ENCODE data around the gene AP1M1. TPM values are rescaled to one million over a fixed set of nuclear protein-coding genes. Genes with fewer than 3 reads are reported as not detected.
"Not testable (repeated sequence)": the region's sequence is repeated elsewhere in the genome, so short reads cannot be mapped to it uniquely, and the experiment has no call there.

The AP1M1 gene
- polyA plus RNA-seq, 4 donors, result 29.7 to 97.8 (median 58.0) TPM

DNA sequence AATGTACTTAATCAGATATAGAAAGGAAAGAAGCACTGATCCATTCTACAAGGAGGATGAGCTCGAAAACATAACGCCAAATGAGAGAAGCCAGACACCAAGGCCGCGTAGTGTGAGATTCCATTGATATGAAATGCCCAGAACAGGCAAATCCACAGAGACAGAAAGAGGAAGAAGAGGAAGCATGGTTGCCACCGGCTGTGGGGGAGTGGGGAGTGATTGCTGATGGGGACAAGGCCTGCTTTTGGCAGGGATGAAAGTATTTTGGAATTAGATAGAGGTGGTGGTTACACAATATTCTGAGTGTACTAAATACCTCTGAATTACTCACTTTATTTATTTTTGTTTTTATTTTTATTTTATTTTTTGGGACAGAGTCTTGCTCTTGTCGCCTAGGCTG is 76.7 kb downstream of the AP1M1 start:
- Histone ChIP-seq H3K4me3 (ENCODE audit: low read depth in 1 of 3, low read length in 3 of 3) (no peak overlapping the region), H3K36me3 (ENCODE audit: control insufficient read depth in 3 of 3, insufficient read depth in 2 of 3, low read depth in 1 of 3, low read length in 3 of 3) (no peaks in the 10 kb centered on the region), H3K4me1 (ENCODE audit: control insufficient read depth in 3 of 3, insufficient read depth in 2 of 3, low read depth in 1 of 3, low read length in 2 of 3) (no peaks in the 10 kb centered on the region), H3K9me3 (ENCODE audit: control insufficient read depth in 2 of 2, insufficient read depth in 1 of 2, low read depth in 1 of 2, low read length in 1 of 2) (peaks cover 0 to 2% of the 10 kb centered on the region in 2 donors), H3K27me3 (ENCODE audit: control insufficient read depth in 3 of 3, insufficient read depth in 3 of 3, low read length in 3 of 3) (no peaks in the 10 kb centered on the region), H3K27ac (ENCODE audit: low read depth in 1 of 3, low read length in 2 of 3) (no peak overlapping the region)
- 84 to 87% (median 85%) methylated on average over 6 of the region's 6 CpGs for WGBS, 3 donors
- FAIRE-seq, result no peak
- no peak for DNase-seq

DNA sequence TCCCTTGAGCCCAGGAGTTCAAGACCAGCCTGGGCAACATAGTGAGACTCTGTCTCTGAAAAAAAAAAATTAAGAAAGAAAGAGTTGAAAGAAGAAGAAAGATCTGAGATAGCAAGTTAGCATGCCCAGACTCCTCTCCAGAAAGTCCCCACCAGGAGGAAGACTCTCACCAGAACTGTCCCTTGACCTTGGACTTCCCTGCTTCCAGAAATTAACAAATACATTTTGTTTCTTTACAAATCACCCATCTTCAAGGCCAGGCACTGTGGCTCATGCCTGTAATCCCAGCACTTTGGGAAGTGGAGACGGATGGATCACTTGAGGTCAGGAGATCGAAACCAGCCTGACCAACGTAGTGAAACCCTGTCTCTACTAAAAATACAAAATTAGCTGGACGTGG is 82.6 kb downstream of the AP1M1 start:
- Histone ChIP-seq H3K27ac (ENCODE audit: low read depth in 1 of 3, low read length in 2 of 3) (no peak overlapping the region), H3K4me1 (ENCODE audit: control insufficient read depth in 3 of 3, insufficient read depth in 2 of 3, low read depth in 1 of 3, low read length in 2 of 3) (peaks cover 0 to 5% (median 4%) of the 10 kb centered on the region in 3 donors), H3K9me3 (ENCODE audit: control insufficient read depth in 2 of 2, insufficient read depth in 1 of 2, low read depth in 1 of 2, low read length in 1 of 2) (peaks cover 0 to 2% of the 10 kb centered on the region in 2 donors), H3K4me3 (ENCODE audit: low read depth in 1 of 3, low read length in 3 of 3) (no peak overlapping the region), H3K27me3 (ENCODE audit: control insufficient read depth in 3 of 3, insufficient read depth in 3 of 3, low read length in 3 of 3) (peaks cover 0 to 2% (median 0%) of the 10 kb centered on the region in 3 donors), H3K36me3 (ENCODE audit: control insufficient read depth in 3 of 3, insufficient read depth in 2 of 3, low read depth in 1 of 3, low read length in 3 of 3) (no peaks in the 10 kb centered on the region)
- 86 to 94% (median 87%) methylated on average over 4 of the region's 4 CpGs for WGBS, 3 donors
- DNase-seq (no peak), FAIRE-seq (no peak)

DNA sequence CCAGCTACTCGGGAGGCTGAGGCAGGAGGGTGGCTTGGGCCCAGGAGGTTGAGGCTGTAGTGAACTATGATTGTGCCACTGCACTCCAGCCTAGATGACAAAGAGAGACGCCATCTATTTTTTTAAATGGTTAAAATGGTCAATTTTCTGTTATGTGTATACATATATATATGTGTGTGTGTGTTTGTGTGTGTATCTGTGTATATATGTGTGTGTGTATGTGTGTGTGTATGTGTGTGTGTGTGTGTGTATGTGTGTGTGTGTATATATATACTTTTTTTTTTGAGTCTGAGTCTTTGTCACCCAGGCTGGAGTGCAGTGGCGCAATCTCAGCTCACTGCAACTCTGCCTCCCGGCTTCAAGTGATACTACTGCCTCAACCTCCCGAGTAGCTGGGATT is 84.0 kb downstream of the AP1M1 start:
- 88 to 94% (median 89%) methylated on average over 5 of the region's 5 CpGs for WGBS, 3 donors
- H3K9me3 ChIP-seq (ENCODE audit: control insufficient read depth in 2 of 2, insufficient read depth in 1 of 2, low read depth in 1 of 2, low read length in 1 of 2), result no peaks in the 10 kb centered on the region
- no peak overlapping the region for H3K4me3 ChIP-seq (ENCODE audit: low read depth in 1 of 3, low read length in 3 of 3)
- H3K27me3 ChIP-seq (ENCODE audit: control insufficient read depth in 3 of 3, insufficient read depth in 3 of 3, low read length in 3 of 3), result peaks cover 0 to 6% (median 0%) of the 10 kb centered on the region in 3 donors
- H3K4me1 ChIP-seq (ENCODE audit: control insufficient read depth in 3 of 3, insufficient read depth in 2 of 3, low read depth in 1 of 3, low read length in 2 of 3), result peaks cover 0 to 12% (median 4%) of the 10 kb centered on the region in 3 donors
- FAIRE-seq (no peak), DNase-seq (no peak)
- no peak overlapping the region for H3K27ac ChIP-seq (ENCODE audit: low read depth in 1 of 3, low read length in 2 of 3)
- no peaks in the 10 kb centered on the region for H3K36me3 ChIP-seq (ENCODE audit: control insufficient read depth in 3 of 3, insufficient read depth in 2 of 3, low read depth in 1 of 3, low read length in 3 of 3)

DNA sequence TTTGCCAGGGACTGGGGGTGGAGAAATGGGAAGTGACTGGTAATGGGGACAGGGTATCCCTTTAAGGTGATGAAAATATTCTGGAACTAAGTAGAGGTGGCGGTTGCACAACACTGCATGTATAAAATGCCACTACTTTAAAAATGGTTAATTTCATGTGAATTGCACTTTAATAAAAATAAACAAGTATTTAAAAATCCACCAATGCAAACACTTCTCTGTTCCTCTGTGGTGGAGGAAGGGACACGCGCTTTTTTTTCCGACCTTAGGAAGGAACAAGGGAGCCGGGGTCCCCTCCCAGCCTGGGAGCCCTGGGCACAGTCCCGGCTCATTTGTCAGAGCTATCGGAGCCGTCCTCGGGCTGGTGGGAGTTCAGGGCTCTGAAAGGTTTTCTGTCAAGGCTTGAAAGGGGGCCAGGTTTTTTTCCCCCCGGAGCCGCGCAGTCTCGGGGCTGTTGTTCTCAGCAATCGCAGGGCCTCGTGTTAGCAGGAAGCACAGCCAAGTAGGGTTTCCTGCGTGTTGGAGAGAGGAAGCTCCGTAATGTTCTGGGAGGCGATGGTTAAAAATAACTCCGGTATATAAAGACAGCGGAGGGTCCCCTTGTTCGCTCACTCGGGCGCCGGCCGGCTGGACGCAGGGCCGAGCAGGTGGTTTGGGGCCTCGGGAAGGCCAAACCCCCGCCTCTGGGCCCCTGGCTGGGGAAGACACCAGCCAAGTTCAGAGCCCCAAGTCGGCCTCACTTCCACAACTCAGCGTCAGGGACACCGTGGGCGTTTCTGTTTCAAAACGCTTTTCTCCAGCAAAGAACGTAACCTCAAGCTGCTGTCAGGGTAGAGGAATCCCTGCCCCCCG is 85.7 kb downstream of the AP1M1 start:
- DNase-seq (peak in 1 of 2 donors; percentile 51), FAIRE-seq (no peak)
- peak overlapping the region; percentile 27 to 95 (median 85) for H3K27ac ChIP-seq (ENCODE audit: low read depth in 1 of 3, low read length in 2 of 3)
- peaks cover 0 to 6% (median 0%) of the 10 kb centered on the region in 3 donors for H3K27me3 ChIP-seq (ENCODE audit: control insufficient read depth in 3 of 3, insufficient read depth in 3 of 3, low read length in 3 of 3)
- 21 to 62% (median 50%) methylated on average over 36 of the region's 36 CpGs for WGBS, 3 donors
- no peaks in the 10 kb centered on the region for H3K9me3 ChIP-seq (ENCODE audit: control insufficient read depth in 2 of 2, insufficient read depth in 1 of 2, low read depth in 1 of 2, low read length in 1 of 2)
- peak overlapping the region in 1 of 3 donors; percentile 7 for H3K4me3 ChIP-seq (ENCODE audit: low read depth in 1 of 3, low read length in 3 of 3)
- peaks cover 0 to 12% (median 4%) of the 10 kb centered on the region in 3 donors for H3K4me1 ChIP-seq (ENCODE audit: control insufficient read depth in 3 of 3, insufficient read depth in 2 of 3, low read depth in 1 of 3, low read length in 2 of 3)
- no peaks in the 10 kb centered on the region for H3K36me3 ChIP-seq (ENCODE audit: control insufficient read depth in 3 of 3, insufficient read depth in 2 of 3, low read depth in 1 of 3, low read length in 3 of 3)

DNA sequence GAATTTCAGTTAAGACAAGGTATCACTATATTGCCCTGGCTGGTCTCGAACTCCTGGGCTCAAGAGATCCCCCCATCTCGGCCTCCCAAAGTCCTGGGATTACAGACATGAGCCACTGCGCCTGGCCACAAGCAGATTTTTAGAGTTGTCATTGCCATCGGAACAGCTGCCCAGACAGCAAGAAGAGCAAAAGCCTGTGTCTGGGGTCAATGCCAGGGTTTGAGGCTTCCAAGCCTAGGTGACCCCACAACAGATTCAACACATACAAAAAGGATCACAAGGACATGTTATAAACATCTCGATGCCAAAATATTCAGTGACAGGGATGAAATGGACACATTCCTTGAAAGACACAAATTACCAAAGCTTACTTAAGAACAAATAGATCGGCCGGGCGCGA is 86.8 kb downstream of the AP1M1 start:
- no peak for FAIRE-seq
- Histone ChIP-seq H3K27ac (ENCODE audit: low read depth in 1 of 3, low read length in 2 of 3) (peak overlapping the region in 1 of 3 donors; percentile 95), H3K4me3 (ENCODE audit: low read depth in 1 of 3, low read length in 3 of 3) (no peak overlapping the region)

GRCh38 chr19:16285079-16285478 is 87.4 kb downstream of the AP1M1 start:
- DNase-seq; H3K27ac ChIP-seq (ENCODE audit: low read depth in 1 of 3, low read length in 2 of 3): not testable (repeated sequence)
- WGBS, 3 donors, result 75 to 81% (median 79%) methylated on average over 3 of the region's 3 CpGs

More for the DNA sequence above, 86.8 kb downstream of the AP1M1 start:
- 88 to 92% (median 90%) methylated on average over 9 of the region's 9 CpGs for WGBS, 3 donors
- Histone ChIP-seq H3K36me3 (ENCODE audit: control insufficient read depth in 3 of 3, insufficient read depth in 2 of 3, low read depth in 1 of 3, low read length in 3 of 3) (no peaks in the 10 kb centered on the region), H3K4me1 (ENCODE audit: control insufficient read depth in 3 of 3, insufficient read depth in 2 of 3, low read depth in 1 of 3, low read length in 2 of 3) (peaks cover 0 to 12% (median 4%) of the 10 kb centered on the region in 3 donors), H3K9me3 (ENCODE audit: control insufficient read depth in 2 of 2, insufficient read depth in 1 of 2, low read depth in 1 of 2, low read length in 1 of 2) (no peaks in the 10 kb centered on the region), H3K27me3 (ENCODE audit: control insufficient read depth in 3 of 3, insufficient read depth in 3 of 3, low read length in 3 of 3) (peaks cover 0 to 6% (median 2%) of the 10 kb centered on the region in 3 donors)
- no peak for DNase-seq

DNA sequence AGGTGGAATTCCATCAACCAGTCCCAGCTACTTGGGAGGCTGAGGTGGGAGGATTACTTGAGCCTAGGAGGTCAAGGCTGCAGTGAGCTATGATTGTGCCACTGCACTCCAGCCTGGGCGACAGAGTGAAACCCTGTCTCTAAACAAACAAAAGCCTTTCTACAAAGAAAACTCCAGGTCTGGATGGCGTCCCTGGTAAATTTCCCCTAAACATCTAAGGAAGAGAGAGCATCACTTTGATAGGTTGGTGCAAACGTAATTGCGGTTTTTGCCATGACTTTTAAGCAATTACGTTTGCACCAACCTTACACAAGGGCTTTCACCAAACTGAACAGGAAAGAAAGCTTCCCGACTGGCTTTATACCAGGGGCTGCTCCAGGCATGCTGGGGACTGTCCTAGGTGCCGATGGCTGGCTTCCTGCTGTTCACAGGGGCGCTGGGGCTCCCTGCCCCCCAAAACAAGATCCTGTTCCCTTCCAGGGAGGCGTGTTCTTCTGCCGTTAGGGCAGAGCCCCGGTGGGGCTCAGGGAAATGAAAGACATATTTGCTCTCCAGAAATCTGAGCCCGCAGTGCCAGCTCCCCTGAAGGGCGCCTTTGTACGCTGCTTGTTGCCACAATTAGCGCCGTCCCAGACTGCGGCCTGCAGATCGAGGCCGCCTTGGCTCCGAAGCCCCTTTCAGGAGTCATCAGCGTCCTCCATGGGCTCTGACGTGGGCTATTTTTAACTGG is 88.2 kb downstream of the AP1M1 start:
- no peak overlapping the region for H3K4me3 ChIP-seq (ENCODE audit: low read depth in 1 of 3, low read length in 3 of 3)
- WGBS, 3 donors, result 16 to 36% (median 23%) methylated on average over 22 of the region's 22 CpGs
- DNase-seq (no peak), FAIRE-seq (no peak)
- peak overlapping the region in 1 of 3 donors; percentile 40 for H3K27ac ChIP-seq (ENCODE audit: low read depth in 1 of 3, low read length in 2 of 3)
- H3K9me3 ChIP-seq (ENCODE audit: control insufficient read depth in 2 of 2, insufficient read depth in 1 of 2, low read depth in 1 of 2, low read length in 1 of 2), result no peaks in the 10 kb centered on the region
- peaks cover 0 to 6% (median 2%) of the 10 kb centered on the region in 3 donors for H3K27me3 ChIP-seq (ENCODE audit: control insufficient read depth in 3 of 3, insufficient read depth in 3 of 3, low read length in 3 of 3)
- peaks cover 0 to 12% (median 4%) of the 10 kb centered on the region in 3 donors for H3K4me1 ChIP-seq (ENCODE audit: control insufficient read depth in 3 of 3, insufficient read depth in 2 of 3, low read depth in 1 of 3, low read length in 2 of 3)
- H3K36me3 ChIP-seq (ENCODE audit: control insufficient read depth in 3 of 3, insufficient read depth in 2 of 3, low read depth in 1 of 3, low read length in 3 of 3), result no peaks in the 10 kb centered on the region

More at GRCh38 chr19:16285079-16285478, 87.4 kb downstream of the AP1M1 start:
- H3K9me3 ChIP-seq (ENCODE audit: control insufficient read depth in 2 of 2, insufficient read depth in 1 of 2, low read depth in 1 of 2, low read length in 1 of 2); H3K36me3 ChIP-seq (ENCODE audit: control insufficient read depth in 3 of 3, insufficient read depth in 2 of 3, low read depth in 1 of 3, low read length in 3 of 3); H3K27me3 ChIP-seq (ENCODE audit: control insufficient read depth in 3 of 3, insufficient read depth in 3 of 3, low read length in 3 of 3); H3K4me3 ChIP-seq (ENCODE audit: low read depth in 1 of 3, low read length in 3 of 3); FAIRE-seq: not testable (repeated sequence)
- peaks cover 0 to 12% (median 4%) of the 10 kb centered on the region in 3 donors for H3K4me1 ChIP-seq (ENCODE audit: control insufficient read depth in 3 of 3, insufficient read depth in 2 of 3, low read depth in 1 of 3, low read length in 2 of 3)

DNA sequence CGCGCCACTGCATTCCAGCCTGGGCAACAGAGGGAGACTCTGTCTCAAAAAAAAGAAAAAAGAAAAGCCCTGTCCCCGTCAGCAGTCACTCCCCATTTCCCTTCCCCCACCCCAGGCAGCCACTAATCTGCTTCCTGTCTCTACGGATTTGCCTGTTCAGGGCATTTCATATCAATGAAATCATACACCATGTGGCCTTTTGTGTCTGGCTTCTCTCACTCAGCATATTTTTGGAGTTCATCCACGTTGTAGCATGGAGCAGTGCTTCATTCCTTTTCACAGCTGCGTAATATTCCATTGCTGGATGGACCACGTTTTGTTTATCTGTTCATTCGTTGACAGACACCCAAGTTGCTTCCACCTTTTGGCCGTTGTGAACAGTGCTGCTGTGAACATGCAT is 90.8 kb downstream of the AP1M1 start:
- Histone ChIP-seq H3K9me3 (ENCODE audit: control insufficient read depth in 2 of 2, insufficient read depth in 1 of 2, low read depth in 1 of 2, low read length in 1 of 2) (no peaks in the 10 kb centered on the region), H3K4me1 (ENCODE audit: control insufficient read depth in 3 of 3, insufficient read depth in 2 of 3, low read depth in 1 of 3, low read length in 2 of 3) (peaks cover 0 to 15% (median 4%) of the 10 kb centered on the region in 3 donors), H3K36me3 (ENCODE audit: control insufficient read depth in 3 of 3, insufficient read depth in 2 of 3, low read depth in 1 of 3, low read length in 3 of 3) (no peaks in the 10 kb centered on the region), H3K27ac (ENCODE audit: low read depth in 1 of 3, low read length in 2 of 3) (no peak overlapping the region), H3K4me3 (ENCODE audit: low read depth in 1 of 3, low read length in 3 of 3) (no peak overlapping the region), H3K27me3 (ENCODE audit: control insufficient read depth in 3 of 3, insufficient read depth in 3 of 3, low read length in 3 of 3) (peaks cover 0 to 6% (median 2%) of the 10 kb centered on the region in 3 donors)
- no peak for DNase-seq
- WGBS, 3 donors, result 66 to 75% (median 68%) methylated on average over 9 of the region's 9 CpGs
- FAIRE-seq, result no peak

Data from small intestine (tissue), 7 donors.